Heart left ventricle (tissue), 13 donors: ENCODE results near the gene PTPRN2.
"Not testable (repeated sequence)": the region's sequence is repeated elsewhere in the genome, so short reads cannot be mapped to it uniquely, and the experiment has no call there.

ENCODE experiments used
- CTCF ChIP-seq, 12 donors: fragments of 200-600 bp; sonication (generic) in 4 of 12; IDR thresholded peaks; one replicate each; pipeline versions ENCODE4 v1.5.0 to v1.8.0; 2018 to 2022; ENCODE audit warnings: antibody characterized with exemption in 12 of 12, mild to moderate bottlenecking in 5 of 12
- POLR2A ChIP-seq, 2 donors: fragments of 450-650 bp; IDR thresholded peaks; one replicate each; pipeline ENCODE4 v1.6.1; 2017; ENCODE audit warnings: antibody characterized with exemption in 2 of 2, mild to moderate bottlenecking in 2 of 2, moderate library complexity in 2 of 2
- donor health status: ischemic (EF 13 %, LVEDD 7.1; RV severe dilation, severe dysfunction).
- donor health status: DM: no; HTN: yes; CAD: no.
- donor health status: DM: no; HTN: no; CAD: no.
- donor health status: ischemic (EF 25% LVEDD 6.9; RV normal size, moderate dysfunction).
- donor health status: ischemic (EF 25% LVEDD 5.7; RV mildly dilated, moderate dysfunction).
- donor health status: ischemic (EF 35%, LVEDD 5.7; RV mildly dilated, moderate dysfunction).
- donor health status: nonischemic (EF 11% LVEDD 7.7; RV severe dilation, severe dysfunction).
- donor health status: DM: yes; HTN: yes; CAD: no.
- donor health status: PGD.
- donor health status: ischemic (EF 29% LVEDD 5.4; RV normal size, mild dysfunction).
- donor health status: nonischemic (EF 23%, LVEDD 6.1; RV moderate dilation, normal function).

GRCh38 chr7:158253670-158254045 is 334.0 kb downstream of the PTPRN2 start:
- not testable (repeated sequence) for TF ChIP-seq CTCF, POLR2A (IDR thresholded peaks at IDR 0.05)
